Activated T-cell treated with anti-CD3 and anti-CD28 coated beads, Interleukin-2, amount 50 U/mL, for 72 hours (primary cell): Measurements from ENCODE around the gene PYDC1. TPM values are rescaled to one million over a fixed set of nuclear protein-coding genes. Genes with fewer than 3 reads are reported as not detected.
A peak's percentile ranks its signal among the peaks of the same experiment; 100 is the strongest.

Experiments used
- ATAC-seq, 2 donors: fragments of 150-1000 bp; cut with Tn5 transposase; replicated peaks in 1 of 2; 2 replicates each; pipeline ENCODE4 v1.10.0; 2021; ENCODE audit warnings: moderate library complexity in 2 of 2, mild to moderate bottlenecking in 1 of 2
- DNase-seq, 2 donors: peaks; one replicate each; pipeline ENCODE4 v3.0.0; 2021 to 2022; ENCODE audit warnings: mixed read lengths in 1 of 2
- H3K27ac Mint-ChIP-seq: one replicate; pipeline ENCODE4 v1.8.0; 2022; ENCODE audit warnings: mild to moderate bottlenecking, moderate library complexity, mixed read lengths
- H3K27me3 Mint-ChIP-seq: one replicate; pipeline ENCODE4 v1.8.0; 2022; ENCODE audit warnings: low read depth, mixed read lengths
- H3K36me3 Mint-ChIP-seq, 2 donors: one replicate each; pipeline ENCODE4 v1.8.0; 2022; ENCODE audit warnings: mixed read lengths in 2 of 2, mild to moderate bottlenecking in 1 of 2; ENCODE audit not compliant: insufficient read depth in 2 of 2
- H3K4me1 Mint-ChIP-seq: one replicate; pipeline ENCODE4 v1.8.0; 2022; ENCODE audit warnings: low read depth, mixed read lengths
- H3K4me3 Mint-ChIP-seq, 2 donors: one replicate each; pipeline ENCODE4 v1.8.0; 2022; ENCODE audit warnings: mild to moderate bottlenecking in 2 of 2, mixed read lengths in 2 of 2, moderate library complexity in 2 of 2
- H3K9me3 Mint-ChIP-seq, 2 donors: one replicate each; pipeline ENCODE4 v1.8.0; 2022; ENCODE audit warnings: mixed read lengths in 2 of 2
- total RNA-seq, 2 donors: library from RNA; stranded (reverse); gene quantifications; one replicate each; pipeline ENCODE4 v1.2.3, GENCODE V29; 2022

The PYDC1 gene
- total RNA-seq, 2 donors from 2014 or later: not detected

DNA sequence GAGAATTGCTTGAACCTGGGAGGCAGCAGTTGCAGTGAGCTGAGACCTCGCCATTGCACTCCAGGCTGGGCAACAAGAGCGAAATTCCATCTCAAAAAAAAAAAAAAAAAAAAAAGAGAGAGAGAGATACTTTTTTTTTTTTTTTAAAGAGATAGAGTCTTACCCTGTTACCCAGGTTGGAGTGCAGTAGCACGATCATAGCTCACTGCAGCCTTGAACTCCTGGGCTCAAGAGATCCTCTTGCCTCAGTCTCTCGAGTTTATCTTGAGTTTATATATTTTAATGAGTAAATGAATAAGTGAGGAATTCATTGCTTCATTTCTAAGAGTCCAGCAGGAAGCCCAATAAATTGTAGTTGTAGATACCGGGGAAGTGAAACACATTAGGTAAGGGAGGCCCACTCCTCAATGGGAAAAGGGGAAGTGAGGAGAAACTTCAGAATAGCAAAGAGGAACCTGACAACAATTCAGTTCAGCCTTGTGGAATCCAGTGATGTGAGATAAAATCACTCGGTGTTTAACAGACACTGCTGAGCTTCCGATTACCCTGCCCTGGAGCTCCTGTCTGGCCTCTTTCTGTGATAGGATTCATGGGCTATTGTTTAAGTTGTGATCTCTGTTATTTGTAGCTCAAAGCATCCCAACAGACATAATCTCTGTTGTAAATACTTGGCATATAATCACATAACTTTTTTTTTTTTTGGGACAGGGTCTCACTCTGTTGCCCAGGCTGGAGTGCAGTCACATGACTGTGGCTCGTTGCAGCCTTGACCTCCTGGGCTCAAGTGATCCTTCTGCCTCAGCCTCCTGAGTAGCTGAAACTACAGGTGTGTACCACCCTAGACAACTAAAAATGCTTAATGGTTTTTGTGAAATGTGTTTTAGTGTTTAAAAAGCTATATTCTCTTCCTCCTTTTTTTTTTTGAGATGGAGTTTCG, 27.1 kb upstream of the PYDC1 start:
- H3K4me3 Mint-ChIP-seq: no peak overlapping the region
- H3K9me3 Mint-ChIP-seq: no peaks in the 10 kb centered on the region
- no peaks in the 10 kb centered on the region for H3K4me1 Mint-ChIP-seq
- no peak overlapping the region for H3K27ac Mint-ChIP-seq
- ATAC-seq (no peak), DNase-seq (no peak)
- H3K36me3 Mint-ChIP-seq: no peaks in the 10 kb centered on the region
- no peaks in the 10 kb centered on the region for H3K27me3 Mint-ChIP-seq

DNA sequence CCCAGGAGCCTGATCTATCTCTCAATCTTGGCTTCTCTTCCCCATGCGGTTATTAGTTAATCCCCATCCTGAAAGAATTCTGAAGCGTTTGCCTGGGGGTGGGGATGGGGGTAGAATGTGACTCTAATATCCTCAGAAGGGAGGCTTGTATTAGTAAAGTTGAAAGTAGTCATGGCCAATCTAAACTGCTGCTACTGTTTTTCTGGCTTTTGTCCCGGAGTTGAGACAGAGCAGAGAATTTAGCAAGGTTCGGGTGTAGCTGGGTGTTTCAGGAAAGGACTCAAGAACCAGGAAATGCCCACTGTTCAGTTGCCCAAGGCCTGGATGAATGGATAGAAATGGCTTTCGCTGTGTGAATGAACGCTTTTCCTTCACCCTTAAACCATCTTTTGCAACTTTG, 25.3 kb upstream of the PYDC1 start:
- Mint-ChIP-seq H3K36me3 (no peaks in the 10 kb centered on the region), H3K27me3 (no peaks in the 10 kb centered on the region), H3K27ac (no peak overlapping the region), H3K4me1 (no peaks in the 10 kb centered on the region), H3K9me3 (no peaks in the 10 kb centered on the region), H3K4me3 (no peak overlapping the region)
- ATAC-seq (no peak), DNase-seq (no peak)

DNA sequence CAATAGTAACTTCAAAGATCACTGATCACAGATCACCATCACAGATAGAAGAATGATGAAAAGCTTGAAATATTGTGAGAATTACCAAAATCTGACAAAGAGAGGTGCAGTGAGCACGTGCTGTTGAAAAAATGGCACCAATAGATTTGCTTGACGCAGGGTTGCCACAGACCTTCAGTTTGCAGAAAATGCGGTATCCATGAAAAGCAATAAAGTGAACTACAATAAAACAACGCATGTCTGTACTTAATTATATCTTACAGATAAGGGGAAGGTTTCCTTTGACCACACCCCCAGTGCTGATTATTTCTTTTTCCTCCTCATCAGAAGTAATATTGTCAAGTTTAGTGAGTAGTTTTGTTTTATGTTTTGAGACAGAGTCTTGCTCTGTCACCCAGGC, 21.1 kb upstream of the PYDC1 start:
- Mint-ChIP-seq H3K36me3 (no peaks in the 10 kb centered on the region), H3K27me3 (no peaks in the 10 kb centered on the region), H3K4me3 (no peak overlapping the region), H3K9me3 (no peaks in the 10 kb centered on the region), H3K27ac (no peak overlapping the region), H3K4me1 (no peaks in the 10 kb centered on the region)
- no peak for DNase-seq
- ATAC-seq: no peak

- no peaks in the 10 kb centered on the region for H3K36me3 Mint-ChIP-seq
- H3K9me3 Mint-ChIP-seq: no peaks in the 10 kb centered on the region
- no peaks in the 10 kb centered on the region for H3K4me1 Mint-ChIP-seq
- no peak overlapping the region for H3K27ac Mint-ChIP-seq
- no peak for DNase-seq
- ATAC-seq: no peak
- no peak overlapping the region for H3K4me3 Mint-ChIP-seq
- H3K27me3 Mint-ChIP-seq: no peaks in the 10 kb centered on the region
Measured at GRCh38 chr16:31229501-31229900, 12.6 kb upstream of the PYDC1 start.

DNA sequence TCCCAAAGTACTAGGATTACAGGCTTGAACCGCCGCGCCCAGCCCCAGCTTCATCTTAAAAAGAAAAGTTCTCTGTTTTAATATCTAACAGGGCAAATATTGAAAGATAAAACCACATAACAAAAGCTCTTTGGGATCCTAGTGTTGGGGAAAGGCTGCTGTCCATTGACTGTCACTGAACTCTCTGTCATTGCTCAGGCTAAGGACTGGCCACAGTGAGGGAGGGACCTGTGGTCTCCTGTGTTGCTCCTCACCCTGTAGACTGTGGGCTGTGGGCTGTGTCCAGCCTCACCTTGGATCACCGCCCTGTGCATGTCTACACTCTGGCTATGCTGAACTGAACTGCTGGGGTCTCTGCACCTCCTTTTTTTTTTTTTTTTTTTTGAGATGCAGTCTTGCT, 11.3 kb upstream of the PYDC1 start:
- Mint-ChIP-seq H3K4me3 (no peak overlapping the region), H3K27ac (no peak overlapping the region), H3K36me3 (no peaks in the 10 kb centered on the region), H3K9me3 (no peaks in the 10 kb centered on the region), H3K27me3 (no peaks in the 10 kb centered on the region), H3K4me1 (no peaks in the 10 kb centered on the region)
- DNase-seq (no peak), ATAC-seq (no peak)

DNA sequence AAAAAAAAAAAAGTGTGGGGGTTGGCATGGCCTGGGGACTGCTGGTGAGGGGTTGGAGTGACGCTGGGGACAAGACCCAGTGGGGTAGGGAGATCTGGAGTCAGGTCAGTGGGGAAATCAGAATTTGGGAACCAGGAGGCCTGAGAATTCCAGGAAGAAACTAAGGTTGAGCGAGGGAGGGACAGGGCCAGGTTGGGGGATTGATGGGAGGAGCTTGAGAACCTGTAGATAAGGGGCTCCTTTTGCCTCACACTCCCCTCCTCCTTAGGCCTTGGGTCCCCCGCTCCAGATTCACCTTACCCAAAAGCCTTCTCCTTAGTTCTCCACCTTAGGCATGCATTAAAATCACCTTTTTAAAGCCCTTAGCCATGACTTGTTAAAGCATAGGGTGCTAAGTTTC, 8.3 kb upstream of the PYDC1 start:
- no peak for DNase-seq
- H3K4me1 Mint-ChIP-seq: no peaks in the 10 kb centered on the region
- H3K27ac Mint-ChIP-seq: no peak overlapping the region
- ATAC-seq: no peak
- H3K27me3 Mint-ChIP-seq: peaks cover 17% of the 10 kb centered on the region
- H3K9me3 Mint-ChIP-seq: no peaks in the 10 kb centered on the region
- H3K4me3 Mint-ChIP-seq: no peak overlapping the region
- no peaks in the 10 kb centered on the region for H3K36me3 Mint-ChIP-seq

- peaks cover 17% of the 10 kb centered on the region for H3K27me3 Mint-ChIP-seq
- H3K9me3 Mint-ChIP-seq: no peaks in the 10 kb centered on the region
- no peaks in the 10 kb centered on the region for H3K4me1 Mint-ChIP-seq
- H3K4me3 Mint-ChIP-seq: no peak overlapping the region
- no peak overlapping the region for H3K27ac Mint-ChIP-seq
- no peaks in the 10 kb centered on the region for H3K36me3 Mint-ChIP-seq
- no peak for ATAC-seq
- no peak for DNase-seq
Measured at GRCh38 chr16:31224092-31224955, 7.4 kb upstream of the PYDC1 start.

- Mint-ChIP-seq H3K27ac (no peak overlapping the region), H3K4me3 (no peak overlapping the region), H3K9me3 (no peaks in the 10 kb centered on the region), H3K27me3 (peaks cover 28% of the 10 kb centered on the region), H3K4me1 (no peaks in the 10 kb centered on the region), H3K36me3 (no peaks in the 10 kb centered on the region)
- DNase-seq: no peak
- no peak for ATAC-seq
Measured at GRCh38 chr16:31223044-31223443, 6.1 kb upstream of the PYDC1 start.

DNA sequence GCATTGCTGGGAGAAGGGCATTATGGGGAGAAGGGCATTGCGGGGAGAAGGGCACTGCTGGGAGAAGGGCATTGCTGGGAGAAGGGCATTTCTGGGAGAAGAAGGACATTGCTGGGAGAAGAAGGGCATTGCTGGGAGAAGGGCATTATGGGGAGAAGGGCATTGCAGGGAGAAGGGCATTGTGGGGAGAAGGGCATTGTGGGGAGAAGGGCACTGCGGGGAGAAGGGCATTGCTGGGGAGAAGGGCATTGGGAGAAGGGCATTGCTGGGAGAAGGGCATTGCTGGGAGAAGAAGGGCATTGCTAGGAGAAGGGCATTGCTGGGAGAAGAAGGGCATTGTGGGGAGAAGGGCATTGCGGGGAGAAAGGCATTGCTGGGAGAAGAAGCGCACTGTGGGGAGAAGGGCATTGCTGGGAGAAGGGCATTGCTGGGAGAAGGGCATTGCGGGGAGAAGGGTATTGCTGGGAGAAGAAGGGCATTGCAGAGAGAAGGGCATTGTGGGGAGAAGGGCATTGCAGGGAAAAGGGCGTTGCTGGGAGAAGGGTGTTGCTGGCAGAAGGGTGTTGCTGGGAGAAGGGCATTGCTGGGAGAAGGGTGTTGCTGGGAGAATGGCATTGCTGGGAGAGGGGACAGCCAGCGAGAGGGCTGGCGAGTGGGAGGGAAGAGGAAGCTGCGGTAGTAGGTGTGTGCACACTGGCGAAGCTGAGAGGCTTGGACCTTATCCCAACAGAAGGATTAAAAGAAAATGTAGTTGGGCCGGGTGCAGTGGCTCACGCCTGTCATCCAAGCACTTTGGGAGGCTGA, 4.6 kb upstream of the PYDC1 start:
- H3K36me3 Mint-ChIP-seq: no peaks in the 10 kb centered on the region
- ATAC-seq (no peak), DNase-seq (no peak)
- H3K4me1 Mint-ChIP-seq: peaks cover 7% of the 10 kb centered on the region
- H3K27me3 Mint-ChIP-seq: peaks cover 40% of the 10 kb centered on the region
- H3K27ac Mint-ChIP-seq: no peak overlapping the region
- no peak overlapping the region for H3K4me3 Mint-ChIP-seq
- H3K9me3 Mint-ChIP-seq: no peaks in the 10 kb centered on the region

- peaks cover 55% of the 10 kb centered on the region for H3K27me3 Mint-ChIP-seq
- H3K4me1 Mint-ChIP-seq: peaks cover 19% of the 10 kb centered on the region
- no peak for DNase-seq
Measured at GRCh38 chr16:31219154-31219741, 2.3 kb upstream of the PYDC1 start.

GRCh38 chr16:31217136-31217530, 198 bp upstream of the PYDC1 start:
- H3K27me3 Mint-ChIP-seq: peaks cover 70% of the 10 kb centered on the region
- H3K36me3 Mint-ChIP-seq: no peaks in the 10 kb centered on the region

More at GRCh38 chr16:31219154-31219741, 2.3 kb upstream of the PYDC1 start:
- no peaks in the 10 kb centered on the region for H3K36me3 Mint-ChIP-seq
- H3K27ac Mint-ChIP-seq: no peak overlapping the region
- H3K9me3 Mint-ChIP-seq: no peaks in the 10 kb centered on the region
- ATAC-seq: no peak
- no peak overlapping the region for H3K4me3 Mint-ChIP-seq

DNA sequence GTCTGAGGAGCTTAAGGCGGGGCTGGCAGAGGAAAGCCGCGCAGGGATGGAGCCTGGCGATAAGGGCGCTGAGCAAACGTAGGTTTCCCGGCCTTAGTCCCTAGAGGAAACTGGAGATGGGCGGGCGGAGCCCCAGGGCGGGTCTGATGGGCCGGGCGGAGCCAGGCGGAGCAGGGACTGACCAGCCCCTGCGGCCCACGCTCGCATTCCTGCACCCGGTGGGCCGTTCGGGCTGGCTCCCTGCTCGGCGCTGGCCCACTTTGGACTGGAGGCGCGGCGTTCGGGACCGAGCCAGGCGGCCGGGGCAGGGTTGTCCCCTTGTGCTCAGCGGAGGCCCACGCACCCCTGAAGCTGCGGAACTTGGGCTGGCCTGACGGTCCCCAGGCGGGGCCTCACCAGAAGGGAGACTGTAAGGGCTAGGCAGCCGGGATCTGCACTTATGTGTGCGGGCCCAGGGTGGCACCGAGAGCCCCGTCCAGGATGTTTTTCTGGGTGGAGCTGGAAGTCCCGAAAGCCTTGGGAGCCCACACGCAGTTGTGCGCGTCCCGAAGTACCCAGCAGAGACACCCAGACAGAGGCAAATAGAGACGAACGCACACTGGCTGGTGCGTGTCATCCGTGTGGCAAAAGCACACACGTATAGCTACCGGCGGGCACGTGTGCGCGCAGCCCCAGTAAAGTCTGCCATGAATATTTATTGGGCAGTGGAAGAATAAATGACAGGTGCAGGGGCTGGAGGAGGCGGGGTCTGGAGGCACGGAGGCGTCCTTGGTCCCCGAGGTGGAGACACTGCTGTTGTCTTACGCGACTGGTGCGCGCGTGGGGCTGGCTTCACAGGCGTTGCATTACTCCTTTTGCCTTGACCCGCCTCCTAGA, 1.4 kb downstream of the PYDC1 start:
- Mint-ChIP-seq H3K27ac (no peak overlapping the region), H3K9me3 (no peaks in the 10 kb centered on the region), H3K27me3 (peaks cover 55% of the 10 kb centered on the region), H3K4me3 (peak overlapping the region; percentile 79 to 91), H3K36me3 (no peaks in the 10 kb centered on the region), H3K4me1 (peaks cover 31% of the 10 kb centered on the region)
- ATAC-seq (peak; percentile 54 to 58), DNase-seq (peak; percentile 39 to 40)

More at GRCh38 chr16:31217136-31217530, 198 bp upstream of the PYDC1 start:
- no peak overlapping the region for H3K27ac Mint-ChIP-seq
- no peaks in the 10 kb centered on the region for H3K9me3 Mint-ChIP-seq
- DNase-seq (no peak), ATAC-seq (no peak)
- H3K4me3 Mint-ChIP-seq: peak overlapping the region; percentile 79 to 91
- H3K4me1 Mint-ChIP-seq: peaks cover 19% of the 10 kb centered on the region
